CD4-positive, alpha-beta T cell treated with Interleukin-4 for 4 hours (primary cell): ENCODE measurements around the gene EIF5A2.
A peak's percentile ranks its signal among the peaks of the same experiment; 100 is the strongest.
"Not testable (repeated sequence)": the region's sequence is repeated elsewhere in the genome, so short reads cannot be mapped to it uniquely, and the experiment has no call there.

ENCODE experiments used
- DNase-seq: peaks from one replicate; pipeline ENCODE4 v3.0.0-alpha.2; 2020

Gene EIF5A2

DNA sequence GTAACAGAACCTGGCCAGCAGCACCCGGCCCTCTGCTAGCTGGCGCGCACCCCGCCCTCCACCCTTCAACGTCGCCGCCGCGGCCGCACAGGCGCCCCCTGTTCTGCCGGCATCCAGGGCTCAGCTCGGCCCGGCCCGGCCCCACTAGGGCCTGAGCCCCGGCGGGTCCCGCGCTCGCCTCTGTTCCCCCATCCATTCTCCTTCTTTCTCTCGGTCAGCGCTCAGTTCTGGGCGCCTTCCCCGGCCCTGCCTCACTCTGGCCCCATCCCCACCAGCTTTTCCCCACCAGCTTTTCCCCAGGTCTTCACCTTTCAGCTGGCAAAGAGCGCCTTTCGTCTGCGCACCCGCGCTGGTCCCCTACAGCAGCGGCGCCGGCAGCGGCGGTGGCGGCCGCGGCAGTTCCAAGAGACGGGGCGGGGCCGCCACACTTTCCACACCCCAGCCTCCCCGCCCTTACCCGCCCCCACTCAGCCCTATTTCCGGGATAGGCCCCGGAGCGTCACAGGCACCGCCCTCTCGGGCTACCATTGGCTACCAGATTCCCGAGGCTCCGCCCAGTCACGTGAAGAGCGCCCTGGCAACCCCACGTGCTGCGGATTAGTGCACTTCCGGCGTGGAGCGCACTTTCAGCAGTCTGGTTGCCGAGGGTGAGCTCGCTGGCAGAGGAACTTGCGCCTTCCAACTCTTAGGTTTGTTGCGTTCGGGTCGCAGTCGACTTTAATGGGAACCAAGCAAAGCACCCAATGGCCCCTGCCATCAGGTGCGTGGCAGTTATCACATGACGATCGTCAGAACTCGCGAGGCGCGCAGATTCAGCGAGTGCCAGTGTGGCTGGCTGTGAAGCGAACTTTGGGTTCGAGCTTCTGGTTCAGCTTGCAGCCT lies at the start of gene EIF5A2:
Gene EIF5A2 (minus strand): TSS at position 403 of the 882 bp plus-strand sequence. CDS start 831 bp downstream, outside the sequence.
- DNase-seq, result peak; percentile 95

DNA sequence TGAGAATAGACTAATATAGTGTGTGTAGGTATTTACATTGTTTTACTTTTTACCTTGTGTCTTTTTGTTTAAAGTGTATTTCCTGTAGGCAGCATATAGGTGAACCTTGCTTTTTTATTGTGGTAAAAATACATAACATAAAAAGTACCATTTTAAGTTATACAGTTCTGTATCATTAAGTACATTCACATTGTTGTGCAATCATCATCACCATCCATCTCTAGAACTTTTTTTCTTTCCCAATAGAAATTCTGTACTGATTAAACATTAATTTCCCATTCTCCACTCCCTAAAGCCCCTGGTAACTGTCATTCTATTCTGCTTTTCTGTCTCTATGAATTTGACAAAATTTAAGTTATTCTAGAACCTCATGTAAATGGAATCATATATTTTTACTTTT lies 48.2 kb upstream of the EIF5A2 start:
- DNase-seq, result no peak

GRCh38 chr3:170953736-170954135 lies 45.3 kb upstream of the EIF5A2 start:
- DNase-seq, result no peak

GRCh38 chr3:170953229-170953628 lies 44.8 kb upstream of the EIF5A2 start:
- DNase-seq, result no peak

- DNase-seq, result no peak
Observed at GRCh38 chr3:170949211-170949610, 40.8 kb upstream of the EIF5A2 start.

GRCh38 chr3:170947018-170947769 lies 38.8 kb upstream of the EIF5A2 start:
- no peak for DNase-seq

- no peak for DNase-seq
Observed at GRCh38 chr3:170942011-170942410, 33.6 kb upstream of the EIF5A2 start.

DNA sequence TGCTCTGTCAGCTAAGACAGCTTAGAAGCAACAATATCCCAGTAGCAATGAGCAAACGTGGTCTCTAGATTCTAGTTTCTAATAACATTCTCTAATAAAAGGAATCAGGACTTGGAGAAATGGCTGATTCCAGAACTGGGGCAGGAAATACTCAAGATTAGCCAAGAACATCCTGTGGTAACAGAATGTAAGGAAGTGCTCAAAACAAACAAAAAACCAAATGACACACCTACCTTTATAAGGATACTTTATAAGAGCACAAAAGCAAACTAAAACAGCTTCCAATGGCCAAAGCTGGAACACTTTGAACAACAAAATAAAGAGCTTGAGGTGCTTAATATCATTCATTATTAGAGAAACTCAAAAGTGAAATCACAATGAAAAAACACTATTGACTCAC lies 33.1 kb upstream of the EIF5A2 start:
- no peak for DNase-seq

DNA sequence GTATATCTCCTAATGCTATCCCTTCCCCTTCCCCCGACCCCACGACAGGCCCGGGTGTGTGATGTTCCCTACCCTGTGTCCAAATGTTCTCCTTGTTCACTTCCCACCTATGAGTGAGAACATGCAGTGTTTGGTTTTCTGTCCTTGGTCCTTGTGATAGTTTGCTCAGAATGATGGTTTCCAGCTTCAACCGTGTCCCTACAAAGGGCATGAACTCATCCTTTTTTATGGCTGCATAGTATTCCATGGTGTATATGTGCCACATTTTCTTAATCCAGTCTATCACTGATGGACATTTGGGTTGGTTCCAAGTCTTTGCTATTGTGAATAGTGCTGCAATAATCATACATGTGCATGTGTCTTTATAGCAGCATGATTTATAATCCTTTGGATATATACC lies 24.6 kb upstream of the EIF5A2 start:
- DNase-seq, result not testable (repeated sequence)

- DNase-seq, result not testable (repeated sequence)
Observed at GRCh38 chr3:170923553-170923952, 15.1 kb upstream of the EIF5A2 start.

GRCh38 chr3:170918715-170919114 lies 10.3 kb upstream of the EIF5A2 start:
- DNase-seq, result no peak

DNA sequence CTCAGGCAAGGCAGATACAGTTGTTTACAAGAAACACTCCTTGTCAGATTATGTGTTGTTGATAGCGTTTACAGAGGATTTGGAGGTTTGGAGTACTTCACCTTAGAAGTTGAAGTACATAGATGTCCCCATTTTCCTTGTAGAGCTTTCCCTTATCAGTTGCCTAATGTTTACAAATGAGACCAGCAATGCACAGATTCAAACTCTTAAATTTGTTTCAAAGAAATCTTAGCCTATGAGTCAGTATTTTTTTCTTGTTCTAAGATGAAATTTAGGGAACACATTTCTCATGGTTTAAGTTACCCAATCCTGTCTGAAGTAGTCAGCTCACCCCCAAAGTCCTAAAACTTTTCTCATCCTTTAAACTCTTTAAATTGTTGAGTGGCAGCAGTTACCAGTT lies 6.3 kb upstream of the EIF5A2 start:
- DNase-seq, result no peak

DNA sequence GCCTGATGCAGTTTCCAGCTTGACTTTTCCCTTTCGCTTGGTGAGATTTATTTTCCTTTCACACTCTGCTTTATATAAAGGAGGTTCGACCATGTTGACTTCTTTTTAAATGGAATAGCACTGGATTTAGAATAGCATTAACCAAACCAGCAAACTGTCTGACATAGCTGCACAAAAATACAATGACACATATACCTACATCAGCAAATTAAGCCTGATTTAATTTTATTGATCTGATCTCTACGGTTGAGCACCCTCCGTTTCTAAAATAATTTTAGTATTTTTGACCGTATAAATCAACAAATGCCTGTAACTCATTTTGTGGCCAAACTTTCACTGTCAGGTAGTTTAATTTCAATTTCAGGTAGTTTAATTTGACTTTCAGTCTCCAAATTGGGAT lies 5.8 kb upstream of the EIF5A2 start:
- DNase-seq, result no peak

DNA sequence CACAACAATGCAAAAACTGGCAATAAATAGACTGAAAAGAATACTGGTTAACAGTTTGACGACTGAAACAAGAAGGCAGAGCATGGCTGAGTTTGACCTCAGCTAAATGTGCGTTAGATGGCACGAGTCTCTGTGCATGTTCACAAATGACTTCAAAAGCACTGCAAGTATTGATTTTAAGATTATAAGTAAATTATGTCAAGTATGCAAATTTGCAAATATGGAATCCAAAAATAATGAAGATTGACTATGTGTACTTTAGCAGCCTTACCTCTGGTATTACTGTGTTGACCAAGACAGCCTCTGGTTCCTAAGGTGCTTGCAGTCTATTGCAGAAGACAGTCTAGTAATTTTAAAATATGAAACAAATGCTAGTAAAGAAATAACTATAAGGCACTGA lies 2.6 kb upstream of the EIF5A2 start:
- DNase-seq, result no peak

GRCh38 chr3:170910542-170910941 lies 2.1 kb upstream of the EIF5A2 start:
- no peak for DNase-seq

DNA sequence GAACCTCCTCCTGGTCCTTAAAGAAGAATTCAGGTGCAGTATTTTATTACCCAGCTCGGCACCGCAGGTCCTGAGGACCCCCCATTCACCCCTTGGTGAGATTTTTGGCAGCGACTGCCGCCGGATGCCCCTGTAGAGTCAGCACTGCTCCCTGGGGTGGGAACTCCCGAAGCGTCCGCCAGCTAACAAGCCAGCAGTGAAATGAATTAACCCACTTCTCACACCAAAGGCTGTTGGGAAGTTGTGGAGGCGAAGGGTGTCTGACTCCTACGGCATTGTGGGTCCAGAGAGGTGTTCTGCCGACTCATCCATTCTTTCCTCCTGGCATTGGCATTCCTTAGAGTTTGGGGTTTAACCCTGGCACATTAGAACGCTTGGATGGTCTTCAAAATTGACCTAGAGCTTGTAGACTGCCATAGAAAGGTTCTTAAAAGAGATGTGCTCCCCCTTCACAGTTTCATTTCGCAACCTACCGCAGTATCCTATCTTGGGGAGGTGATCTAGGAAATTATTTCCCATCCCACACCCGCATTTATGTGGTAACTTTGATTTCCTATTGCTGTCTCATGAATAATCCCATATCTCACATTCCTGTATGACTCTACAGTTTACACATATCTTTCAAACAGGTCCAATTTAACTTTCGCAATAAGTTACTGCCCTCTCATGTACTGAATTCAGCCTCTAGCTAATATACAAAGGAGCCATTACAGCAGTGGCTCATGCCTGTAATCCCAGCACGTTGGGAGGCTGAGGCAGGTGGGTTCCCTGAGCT lies 879 bp upstream of the EIF5A2 start:
- no peak for DNase-seq

DNA sequence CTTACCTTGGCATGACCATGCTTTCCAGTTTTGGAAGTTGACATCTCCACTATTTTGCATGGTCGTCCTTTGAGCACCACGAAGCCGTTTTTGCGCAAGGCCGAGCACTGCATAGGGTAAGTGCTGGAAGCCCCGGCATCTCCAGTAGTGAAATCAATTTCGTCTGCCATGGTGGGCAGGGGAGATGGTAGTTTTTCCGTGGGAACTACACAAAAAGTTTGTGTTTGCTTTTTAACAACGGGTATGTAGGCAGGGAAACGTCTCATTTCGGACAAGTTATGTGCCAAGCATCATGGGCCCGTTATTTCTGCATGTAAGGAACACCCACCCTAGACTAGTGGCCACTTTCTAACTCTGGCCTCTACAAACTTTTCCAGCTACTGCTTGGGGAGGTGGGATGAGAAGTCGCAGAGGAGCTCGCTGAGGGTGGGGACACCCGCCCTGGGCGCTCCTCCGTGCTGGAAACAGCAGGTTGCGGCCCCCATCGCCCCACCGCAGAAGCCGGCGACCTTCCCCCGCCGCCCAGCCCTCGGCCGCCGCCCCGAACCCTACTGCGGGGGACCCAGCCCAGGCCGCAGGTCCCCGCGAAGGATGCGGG lies 701 bp downstream of the EIF5A2 start:
- DNase-seq, result no peak

GRCh38 chr3:170905862-170906261 lies 2.6 kb downstream of the EIF5A2 start:
- no peak for DNase-seq

DNA sequence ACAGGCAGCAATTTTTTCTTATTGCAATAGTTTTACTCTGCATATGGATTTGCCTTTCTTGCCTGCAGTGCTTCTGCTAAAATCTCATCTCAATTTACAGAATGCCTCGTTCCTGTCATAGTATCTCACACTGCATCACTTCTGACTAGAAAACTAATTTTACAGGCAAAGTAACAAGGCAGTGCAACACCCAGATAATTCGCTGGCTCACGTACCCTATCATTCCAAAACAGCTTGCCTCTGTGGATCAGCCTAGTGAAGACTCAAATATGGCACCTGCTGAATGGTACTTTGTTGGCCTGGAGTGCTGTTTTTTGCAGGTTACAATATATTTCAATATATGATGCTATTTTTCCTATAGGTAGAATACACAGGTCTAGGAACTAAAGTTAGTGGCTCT lies 5.3 kb downstream of the EIF5A2 start:
- no peak for DNase-seq

DNA sequence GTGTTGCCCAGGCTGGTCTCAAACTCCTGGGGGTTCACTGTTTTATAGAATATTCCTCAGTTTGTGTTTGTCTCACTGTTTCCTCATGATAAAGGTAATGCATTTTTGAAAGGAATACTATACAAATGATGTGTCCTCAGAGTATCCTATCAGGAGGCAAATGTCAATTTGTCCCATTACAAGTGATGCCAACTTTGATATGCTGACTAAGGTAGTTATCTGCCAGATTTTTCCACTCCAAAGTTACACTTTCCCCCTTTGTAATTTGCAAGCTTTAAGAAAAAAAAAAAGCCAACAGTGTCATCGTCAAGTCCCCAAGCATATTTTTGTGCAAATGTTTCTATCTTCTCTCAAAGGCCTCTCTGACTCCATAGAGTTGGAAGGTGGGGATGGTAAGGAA lies 9.0 kb downstream of the EIF5A2 start:
- no peak for DNase-seq

DNA sequence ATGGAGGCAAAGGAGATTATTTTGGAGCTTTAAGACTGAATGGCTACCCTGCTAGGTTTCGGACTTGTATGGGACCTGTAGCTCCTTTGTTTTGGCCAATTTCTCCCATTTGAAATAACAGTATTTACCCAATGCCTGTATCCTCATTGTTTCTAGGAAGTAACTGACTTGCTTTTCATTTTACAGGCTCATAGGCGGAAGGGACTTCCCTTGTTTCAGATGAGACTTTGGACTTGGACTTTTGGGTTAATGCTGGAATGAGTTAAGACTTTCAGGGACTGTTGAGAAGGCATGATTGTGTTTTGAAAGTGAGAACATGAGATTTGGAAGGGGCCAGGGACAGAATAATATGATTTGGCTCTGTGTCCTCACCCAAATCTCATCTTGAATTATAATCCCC lies 10.5 kb downstream of the EIF5A2 start:
- DNase-seq, result no peak

- not testable (repeated sequence) for DNase-seq
Observed at GRCh38 chr3:170897199-170897598, 11.2 kb downstream of the EIF5A2 start.

DNA sequence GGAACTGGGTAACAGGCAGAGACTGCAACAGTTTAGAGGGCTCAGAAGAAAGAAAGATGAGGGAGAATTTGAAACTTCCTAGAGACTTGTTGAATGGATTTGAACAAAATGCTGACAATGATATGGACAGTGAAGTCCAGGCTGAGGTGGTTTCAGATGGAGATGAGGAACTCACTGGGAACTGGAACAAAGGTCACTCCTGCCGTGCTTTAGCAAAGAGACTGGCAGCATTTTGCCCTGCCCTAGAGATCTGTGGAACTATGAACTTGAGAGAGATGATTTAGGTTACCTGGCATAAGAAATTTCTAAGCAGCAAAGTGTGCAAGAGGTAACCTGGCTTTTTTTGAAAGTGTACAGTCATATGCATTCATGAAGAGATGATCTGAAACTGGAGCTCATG lies 11.7 kb downstream of the EIF5A2 start:
- DNase-seq, result no peak
